Measurements from ENCODE around the gene PRR5.

DNA sequence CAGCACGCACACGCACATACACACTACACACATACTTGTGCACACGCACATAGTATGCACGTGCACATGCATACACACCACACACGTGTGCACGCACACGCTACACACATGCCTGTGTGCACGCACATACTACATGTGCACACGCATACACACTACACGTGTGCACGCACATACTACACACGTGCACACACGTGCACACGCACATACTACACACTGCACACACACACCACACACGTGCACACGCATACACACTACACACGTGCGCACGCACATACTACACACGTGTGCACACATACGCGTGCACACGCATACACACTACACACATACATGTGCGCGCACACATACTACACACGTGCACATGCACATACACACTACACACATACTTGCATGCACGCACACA lies 30.7 kb downstream of the PRR5 start:
- no peak for TF ChIP-seq POLR2A (IDR thresholded peaks at IDR 0.05)
- TF ChIP-seq, protein P1, sequence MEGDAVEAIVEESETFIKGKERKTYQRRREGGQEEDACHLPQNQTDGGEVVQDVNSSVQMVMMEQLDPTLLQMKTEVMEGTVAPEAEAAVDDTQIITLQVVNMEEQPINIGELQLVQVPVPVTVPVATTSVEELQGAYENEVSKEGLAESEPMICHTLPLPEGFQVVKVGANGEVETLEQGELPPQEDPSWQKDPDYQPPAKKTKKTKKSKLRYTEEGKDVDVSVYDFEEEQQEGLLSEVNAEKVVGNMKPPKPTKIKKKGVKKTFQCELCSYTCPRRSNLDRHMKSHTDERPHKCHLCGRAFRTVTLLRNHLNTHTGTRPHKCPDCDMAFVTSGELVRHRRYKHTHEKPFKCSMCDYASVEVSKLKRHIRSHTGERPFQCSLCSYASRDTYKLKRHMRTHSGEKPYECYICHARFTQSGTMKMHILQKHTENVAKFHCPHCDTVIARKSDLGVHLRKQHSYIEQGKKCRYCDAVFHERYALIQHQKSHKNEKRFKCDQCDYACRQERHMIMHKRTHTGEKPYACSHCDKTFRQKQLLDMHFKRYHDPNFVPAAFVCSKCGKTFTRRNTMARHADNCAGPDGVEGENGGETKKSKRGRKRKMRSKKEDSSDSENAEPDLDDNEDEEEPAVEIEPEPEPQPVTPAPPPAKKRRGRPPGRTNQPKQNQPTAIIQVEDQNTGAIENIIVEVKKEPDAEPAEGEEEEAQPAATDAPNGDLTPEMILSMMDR (IDR thresholded peaks at IDR 0.05) = no peak

Measured in body of pancreas (tissue), 4 donors.